ENCODE results near the gene PARD3B.

GRCh38 chr2:204775766-204776165 lies 230.5 kb downstream of the PARD3B start:
- no peak for TF ChIP-seq CTCF (IDR thresholded peaks at IDR 0.05)
- TF ChIP-seq POLR2A (IDR thresholded peaks at IDR 0.05) = no peak
- TF ChIP-seq POLR2AphosphoS5 (IDR thresholded peaks at IDR 0.05) = no peak
- TF ChIP-seq EP300 (IDR thresholded peaks at IDR 0.05) = no peak

Data from stomach (tissue), 4 donors.